B cell (primary cell): ENCODE measurements around the gene SRBD1. TPM values are rescaled to one million over a fixed set of nuclear protein-coding genes. Genes with fewer than 3 reads are reported as not detected.

Experiments
- ATAC-seq: fragments of 200-7000 bp; cut with Tn5 transposase; one replicate; pipeline ENCODE4 v1.10.0; 2021; ENCODE audit warnings: low read depth, mild to moderate bottlenecking, moderate number of reproducible peaks, moderate library complexity
- CTCF ChIA-PET: fragments of 350-600 bp; sonication (Branson Sonifier 250); formaldehyde crosslinking; loops from one replicate; lab custom pipeline; 2021; ENCODE audit warnings: antibody characterized with exemption, inconsistent platforms; lab: Charles Lee
- POLR2A ChIA-PET: fragments of 350-600 bp; sonication (Branson Sonifier 250); formaldehyde crosslinking; loops from one replicate; lab custom pipeline; 2021; ENCODE audit warnings: antibody characterized with exemption; lab: Charles Lee
- DNase-seq: peaks from one replicate; pipeline ENCODE4 v3.0.0; 2013
- H2AFZ ChIP-seq: 2 replicates; pipeline ENCODE4 v1.6.1; 2012; ENCODE audit warnings: mild to moderate bottlenecking, low read depth, low read length; ENCODE audit not compliant: insufficient read depth, poor library complexity, severe bottlenecking
- H3K27ac ChIP-seq, 2 donors: 1 replicate in 1 of 2; 2 replicates in 1 of 2; pipeline ENCODE4 v1.5.1; 2012 to 2013; ENCODE audit warnings: low read length in 2 of 2, mild to moderate bottlenecking in 2 of 2, moderate library complexity in 1 of 2
- H3K27me3 ChIP-seq, 4 experiments: fragments of 200-600 bp in 1 of 4; sonication (generic) in 1 of 4; replicated peaks in 1 of 4; 1 replicate in 2 of 4; 2 replicates in 2 of 4; pipeline versions ENCODE4 v1.6.1 to v1.7.0; 2013 to 2016; ENCODE audit warnings: low read length in 3 of 4, mild to moderate bottlenecking in 2 of 4, mixed read lengths in 1 of 4, moderate library complexity in 1 of 4; ENCODE audit not compliant: insufficient read depth in 4 of 4, control insufficient read depth in 3 of 4; ENCODE audit errors: control extremely low read depth in 1 of 4
- H3K36me3 ChIP-seq, 2 experiments: replicated peaks in 1 of 2; 1 replicate in 1 of 2; 2 replicates in 1 of 2; pipeline versions ENCODE4 v1.6.1 to v1.7.1; 2013; ENCODE audit warnings: low read length in 1 of 2; ENCODE audit not compliant: insufficient read depth in 2 of 2, control insufficient read depth in 1 of 2; ENCODE audit errors: control extremely low read depth in 1 of 2, extremely low read depth in 1 of 2
- H3K4me1 ChIP-seq, 2 donors: fragments of 200-600 bp in 1 of 2; sonication (generic) in 1 of 2; 1 replicate in 1 of 2; 2 replicates in 1 of 2; pipeline versions ENCODE4 v1.5.1 to v1.6.1; 2013 to 2017; ENCODE audit warnings: low read length in 2 of 2; ENCODE audit not compliant: control insufficient read depth in 2 of 2, insufficient read depth in 2 of 2
- H3K4me2 ChIP-seq: replicated peaks from 2 replicates; pipeline ENCODE3; 2012; ENCODE audit warnings: mild to moderate bottlenecking, low read depth, low read length; ENCODE audit not compliant: poor library complexity, severe bottlenecking
- H3K4me3 ChIP-seq, 5 experiments: fragments of 200-600 bp in 1 of 5; sonication (generic) in 1 of 5; 1 replicate in 3 of 5; 2 replicates in 2 of 5; pipeline versions ENCODE4 v1.5.1 to v1.7.0; 2011 to 2016; ENCODE audit warnings: low read length in 4 of 5, mild to moderate bottlenecking in 4 of 5, low read depth in 2 of 5, control low read depth in 1 of 5, moderate library complexity in 1 of 5; ENCODE audit not compliant: insufficient read depth in 1 of 5; ENCODE audit errors: control extremely low read depth in 1 of 5, extremely low read depth in 1 of 5
- H3K79me2 ChIP-seq: fragments of 200-600 bp; sonication (generic); one replicate; pipeline ENCODE4 v1.6.0; 2016; ENCODE audit warnings: low read length; ENCODE audit not compliant: control insufficient read depth, insufficient read depth
- H3K9ac ChIP-seq: fragments of 200-600 bp; sonication (generic); 2 replicates; pipeline ENCODE4 v1.6.1; 2017; ENCODE audit warnings: mild to moderate bottlenecking, low read length, moderate library complexity
- H3K9me3 ChIP-seq, 3 donors: one replicate each; pipeline versions ENCODE4 v1.6.1 to v1.7.1; 2013; ENCODE audit warnings: low read length in 2 of 3; ENCODE audit not compliant: control insufficient read depth in 2 of 3, insufficient read depth in 1 of 3; ENCODE audit errors: control extremely low read depth in 1 of 3
- H4K20me1 ChIP-seq: 2 replicates; pipeline ENCODE4 v1.6.0; 2012; ENCODE audit warnings: mild to moderate bottlenecking, low read length; ENCODE audit not compliant: insufficient read depth, control insufficient read depth, poor library complexity, severe bottlenecking
- H3K27ac Mint-ChIP-seq: one replicate; pipeline ENCODE4 v1.8.0; 2021; ENCODE audit warnings: mixed read lengths
- H3K27me3 Mint-ChIP-seq: one replicate; pipeline ENCODE4 v1.8.0; 2021; ENCODE audit warnings: mixed read lengths
- H3K4me1 Mint-ChIP-seq: one replicate; pipeline ENCODE4 v1.8.0; 2021; ENCODE audit warnings: mixed read lengths
- H3K4me3 Mint-ChIP-seq: one replicate; pipeline ENCODE4 v1.8.0; 2021; ENCODE audit warnings: mixed read lengths
- H3K9me3 Mint-ChIP-seq: one replicate; pipeline ENCODE4 v1.8.0; 2022; ENCODE audit warnings: mixed read lengths; ENCODE audit not compliant: insufficient read depth
- EZH2 ChIP-seq: IDR thresholded peaks from 2 replicates; pipeline ENCODE4 v1.6.1; 2012; ENCODE audit warnings: borderline replicate concordance, low read depth, mild to moderate bottlenecking, moderate library complexity, low read length; ENCODE audit not compliant: insufficient read depth, poor library complexity, severe bottlenecking
- WGBS: methylation state at CpG from one replicate; pipeline ENCODE4 v1.1.5; 2013; ENCODE audit warnings: missing lambda C conversion rate; ENCODE audit not compliant: insufficient coverage; 5-methylcytosine and 5-hydroxymethylcytosine counted together
- intact Hi-C: fragments of 100-400 bp; cut with micrococcal nuclease; formaldehyde crosslinking; loops from one replicate; pipeline ENCODE4 v1.10.0; 2022
- polyA plus RNA-seq: library from polyadenylated mRNA; depleted of rRNA; stranded (reverse); fragments of >200 nt; gene quantifications from 2 replicates; pipeline ENCODE4 v1.2.3, GENCODE V29; 2012
- total RNA-seq, 2 donors: library from RNA; stranded (reverse); fragments of 120-200 nt in 1 of 2; gene quantifications; 1 replicate in 1 of 2; 2 replicates in 1 of 2; pipeline versions ENCODE4 v1.2.3 to v1.2.4, GENCODE V29; 2013 to 2022
- TF ChIP-seq, protein P1 (sequence below): fragments of 200-600 bp; IDR thresholded peaks from one replicate; pipeline ENCODE4 v1.8.0; 2022; ENCODE audit warnings: antibody characterized with exemption, mild to moderate bottlenecking

SRBD1 gene
- total and polyA plus RNA-seq, 2 donors (not counting 1 experiment from before 2014, with no cell fraction given), result 6.2 to 27.1 TPM

GRCh38 chr2:45637440-45637839 is 26.4 kb upstream of the SRBD1 start:
- no peaks in the 10 kb centered on the region for H3K4me1 ChIP-seq
- no peak for ATAC-seq
- TF ChIP-seq EZH2, result no peak
- TF ChIP-seq, protein P1, sequence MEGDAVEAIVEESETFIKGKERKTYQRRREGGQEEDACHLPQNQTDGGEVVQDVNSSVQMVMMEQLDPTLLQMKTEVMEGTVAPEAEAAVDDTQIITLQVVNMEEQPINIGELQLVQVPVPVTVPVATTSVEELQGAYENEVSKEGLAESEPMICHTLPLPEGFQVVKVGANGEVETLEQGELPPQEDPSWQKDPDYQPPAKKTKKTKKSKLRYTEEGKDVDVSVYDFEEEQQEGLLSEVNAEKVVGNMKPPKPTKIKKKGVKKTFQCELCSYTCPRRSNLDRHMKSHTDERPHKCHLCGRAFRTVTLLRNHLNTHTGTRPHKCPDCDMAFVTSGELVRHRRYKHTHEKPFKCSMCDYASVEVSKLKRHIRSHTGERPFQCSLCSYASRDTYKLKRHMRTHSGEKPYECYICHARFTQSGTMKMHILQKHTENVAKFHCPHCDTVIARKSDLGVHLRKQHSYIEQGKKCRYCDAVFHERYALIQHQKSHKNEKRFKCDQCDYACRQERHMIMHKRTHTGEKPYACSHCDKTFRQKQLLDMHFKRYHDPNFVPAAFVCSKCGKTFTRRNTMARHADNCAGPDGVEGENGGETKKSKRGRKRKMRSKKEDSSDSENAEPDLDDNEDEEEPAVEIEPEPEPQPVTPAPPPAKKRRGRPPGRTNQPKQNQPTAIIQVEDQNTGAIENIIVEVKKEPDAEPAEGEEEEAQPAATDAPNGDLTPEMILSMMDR, result no peak
- H3K27ac Mint-ChIP-seq, result no peak overlapping the region
- peaks cover 0 to 13% (median 6%) of the 10 kb centered on the region in 4 experiments for H3K27me3 ChIP-seq
- no peaks in the 10 kb centered on the region for H3K36me3 ChIP-seq
- H3K4me2 ChIP-seq, result no peak overlapping the region
- H3K27ac ChIP-seq, result no peak overlapping the region
- intact Hi-C loops, result no loop called here
- 39% methylated on average over 3 of the region's 5 CpGs for WGBS
- H2AFZ ChIP-seq, result no peak overlapping the region
- no peaks in the 10 kb centered on the region for H4K20me1 ChIP-seq
- H3K9ac ChIP-seq, result no peak overlapping the region
- H3K9me3 Mint-ChIP-seq, result no peaks in the 10 kb centered on the region
- no peaks in the 10 kb centered on the region for H3K4me1 Mint-ChIP-seq
- H3K9me3 ChIP-seq, result peaks cover 0 to 2% (median 0%) of the 10 kb centered on the region in 3 donors
- peaks cover 43% of the 10 kb centered on the region for H3K27me3 Mint-ChIP-seq
- H3K4me3 Mint-ChIP-seq, result no peak overlapping the region
- ChIA-PET CTCF (interaction anchor here (0.6 kb wide), 1 partner anchor 655 kb away, joined by 3 read pairs; no protein-coding TSS in a partner anchor), POLR2A (no interaction called here)
- H3K4me3 ChIP-seq, result no peak overlapping the region
- H3K79me2 ChIP-seq, result no peaks in the 10 kb centered on the region
- DNase-seq, result no peak

- H3K4me1 Mint-ChIP-seq, result no peaks in the 10 kb centered on the region
- Histone ChIP-seq H3K79me2 (no peaks in the 10 kb centered on the region), H3K4me2 (no peak overlapping the region), H3K4me1 (no peaks in the 10 kb centered on the region), H3K27me3 (peaks cover 0 to 13% (median 7%) of the 10 kb centered on the region in 4 experiments), H3K9ac (no peak overlapping the region), H2AFZ (no peak overlapping the region), H3K27ac (no peak overlapping the region), H3K36me3 (no peaks in the 10 kb centered on the region), H3K9me3 (no peaks in the 10 kb centered on the region), H4K20me1 (no peaks in the 10 kb centered on the region), H3K4me3 (no peak overlapping the region)
- H3K4me3 Mint-ChIP-seq, result no peak overlapping the region
- TF ChIP-seq EZH2, result no peak
- TF ChIP-seq, protein P1, result no peak
- ChIA-PET POLR2A (no interaction called here), CTCF (no interaction called here)
- 100% methylated on average over 2 of the region's 5 CpGs for WGBS
- intact Hi-C loops, result no loop called here
- DNase-seq, result no peak
- no peaks in the 10 kb centered on the region for H3K9me3 Mint-ChIP-seq
- ATAC-seq, result no peak
- H3K27ac Mint-ChIP-seq, result no peak overlapping the region
- peaks cover 46% of the 10 kb centered on the region for H3K27me3 Mint-ChIP-seq
Measured at GRCh38 chr2:45636008-45636407, 24.9 kb upstream of the SRBD1 start.
